K562 (cell line): ENCODE results near the gene OCA2. TPM values are rescaled to one million over a fixed set of nuclear protein-coding genes. Genes with fewer than 3 reads are reported as not detected.
A peak's percentile ranks its signal among the peaks of the same experiment; 100 is the strongest.

Source experiments
- ATAC-seq: fragments of 200-7000 bp; cut with Tn5 transposase; 3 replicates; pipeline ENCODE4 v1.9.1; 2020; ENCODE audit warnings: moderate library complexity
- BruUV-seq: library from RNA; stranded (reverse); fragments of 400-500 nt; replicated peaks from 2 replicates; lab custom pipeline; 2021; lab: Mats Ljungman, UMichigan
- CTCF ChIA-PET: fragments of 300-600 bp; formaldehyde crosslinking; extraction: SDS; loops from one replicate; lab custom pipeline; 2021; ENCODE audit warnings: low intra/inter-chr PET ratio; lab: Yijun Ruan, JAX
- POLR2A ChIA-PET: fragments of 300-600, 350-650 bp; sonication (Branson Sonifier 250); formaldehyde crosslinking; extraction: SDS; loops from one replicate; lab custom pipeline; 2021; ENCODE audit warnings: antibody characterized with exemption, inconsistent platforms; lab: Yijun Ruan, JAX
- DNase-seq, 4 experiments: peaks; one replicate each; pipeline versions ENCODE4 v3.0.0 to v3.0.0-alpha.2; 2011 to 2018; ENCODE audit warnings: low spot score in 3 of 4, mixed read lengths in 3 of 4; ENCODE audit errors: extremely low read depth in 1 of 4
- FAIRE-seq: peaks from 2 replicates; lab custom pipeline; 2011; peaks lifted over from hg19 to GRCh38; lab: Jason Lieb, UNC
- H2AFZ ChIP-seq: 2 replicates; pipeline ENCODE4 v1.6.0; 2011; ENCODE audit warnings: low read depth, low read length, control low read depth, inconsistent platforms
- H3K27ac ChIP-seq: fragments of 200-600 bp; 3 replicates; pipeline ENCODE4 v1.8.0; 2011; ENCODE audit warnings: low read depth, mild to moderate bottlenecking, control low read depth, inconsistent platforms, low read length, moderate library complexity, mixed read lengths; ENCODE audit errors: extremely low read depth
- H3K27me3 ChIP-seq, 2 experiments: fragments of 300-600 bp in 1 of 2; 2 replicates in 1 of 2; 3 replicates in 1 of 2; pipeline versions ENCODE4 v1.6.0 to v1.8.0; 2011; ENCODE audit warnings: inconsistent platforms in 2 of 2, low read length in 2 of 2, mild to moderate bottlenecking in 1 of 2, mixed read lengths in 1 of 2, moderate library complexity in 1 of 2; ENCODE audit not compliant: control insufficient read depth in 2 of 2, insufficient read depth in 2 of 2
- H3K36me3 ChIP-seq: fragments of 300-600 bp; 3 replicates; pipeline ENCODE4 v1.8.0; 2011; ENCODE audit warnings: mild to moderate bottlenecking, low read length, inconsistent platforms; ENCODE audit not compliant: control insufficient read depth, insufficient read depth
- H3K4me1 ChIP-seq, 2 experiments: fragments of 200-600 bp in 1 of 2; replicated peaks in 1 of 2; 2 replicates in 1 of 2; 3 replicates in 1 of 2; pipeline versions ENCODE4 v1.5.1 to v1.8.0; 2011; ENCODE audit warnings: inconsistent platforms in 2 of 2, low read length in 2 of 2, mild to moderate bottlenecking in 1 of 2, mixed read lengths in 1 of 2, moderate library complexity in 1 of 2; ENCODE audit not compliant: control insufficient read depth in 2 of 2, insufficient read depth in 2 of 2
- H3K4me2 ChIP-seq: 2 replicates; pipeline ENCODE4 v1.6.1; 2011; ENCODE audit warnings: low read length, control low read depth, inconsistent platforms, mixed read lengths; ENCODE audit not compliant: insufficient read depth
- H3K4me3 ChIP-seq: fragments of 200-600 bp; sonication (generic), shearing (Covaris generic); 2 replicates; pipeline ENCODE4 v1.5.1; 2016; ENCODE audit warnings: control low read depth, inconsistent platforms
- H3K79me2 ChIP-seq: fragments of 200-600 bp; 3 replicates; pipeline ENCODE4 v1.8.0; 2011; ENCODE audit warnings: low read length, inconsistent platforms; ENCODE audit not compliant: control insufficient read depth, insufficient read depth
- H3K9ac ChIP-seq, 2 experiments: 2 replicates each; pipeline versions ENCODE4 v1.6.0 to v1.6.1; 2011; ENCODE audit warnings: low read depth in 2 of 2, low read length in 2 of 2, control low read depth in 1 of 2, inconsistent platforms in 1 of 2, mild to moderate bottlenecking in 1 of 2, mixed read lengths in 1 of 2; ENCODE audit not compliant: insufficient read depth in 1 of 2
- H3K9me1 ChIP-seq: one replicate; pipeline ENCODE4 v1.6.0; 2011; ENCODE audit warnings: inconsistent platforms, mild to moderate bottlenecking, low read length, moderate library complexity; ENCODE audit not compliant: control insufficient read depth, insufficient read depth
- H3K9me3 ChIP-seq: replicated peaks from 2 replicates; pipeline ENCODE4 v1.5.1; 2011; ENCODE audit warnings: low read depth, low read length, inconsistent platforms; ENCODE audit not compliant: control insufficient read depth, insufficient read depth
- H4K20me1 ChIP-seq: replicated peaks from 2 replicates; pipeline ENCODE4 v1.6.1; 2011; ENCODE audit warnings: low read length, inconsistent platforms, mixed read lengths; ENCODE audit not compliant: control insufficient read depth, insufficient read depth
- MCM7 ChIP-seq, 2 experiments: fragments of 450-650 bp; IDR thresholded peaks; 2 replicates each; pipeline ENCODE4 v1.6.1; 2016 to 2018
- RFX1 ChIP-seq: fragments of 450-650 bp; IDR thresholded peaks from 2 replicates; pipeline ENCODE4 v1.6.1; 2016; ENCODE audit warnings: mild to moderate bottlenecking, moderate library complexity
- WGBS: fragments of 100-300 bp; shearing (Covaris generic); methylation state at CpG from one replicate; pipeline ENCODE4 v1.1.6; 2016; ENCODE audit warnings: low coverage, mixed read lengths; ENCODE audit not compliant: insufficient coverage; ENCODE audit errors: missing lambda C conversion rate; 5-methylcytosine and 5-hydroxymethylcytosine counted together
- in situ Hi-C: fragments of 300-500 bp; cut with MboI; formaldehyde crosslinking; loops from 4 replicates; pipeline ENCODE4 v1.15.0; 2018; ENCODE audit warnings: inconsistent platforms, mixed read lengths
- intact Hi-C: fragments of 100-400 bp; cut with micrococcal nuclease; formaldehyde crosslinking; loops from 2 replicates; pipeline ENCODE4 v1.14.2; 2022
- polyA plus RNA-seq, 8 experiments: library from polyadenylated mRNA; depleted of rRNA in 4 of 8; stranded (reverse) in 5 of 8; unstranded in 3 of 8; fragments of >200 nt; fragmentation: Nextera tagmentation in 2 of 8; fragmentation: Illumina TruSeq in 1 of 8; extraction: Ambion mirVana in 2 of 8; extraction: Trizol in 1 of 8; gene quantifications; 2 replicates each; pipeline versions ENCODE4 v1.2.1 to v1.2.3, GENCODE V29; 2011 to 2014; ENCODE audit warnings: inconsistent platforms in 1 of 8, missing spikeins in 1 of 8
- total RNA-seq, 7 experiments: library from RNA; depleted of rRNA in 6 of 7; stranded (reverse); fragments of >200 nt in 6 of 7; fragmentation: Illumina TruSeq in 2 of 7; extraction: Trizol in 2 of 7; gene quantifications; 2 replicates each; pipeline versions ENCODE4 v1.2.1 to v1.2.3, GENCODE V29; 2011 to 2021; ENCODE audit warnings: low replicate concordance in 1 of 7

Gene OCA2
- total and polyA plus RNA-seq, 9 of the 15 experiments (the other 6 are each of a cell fraction or from before 2014, with no cell fraction given) = 0.07 to 0.59 (median 0.17) TPM; not detected in 1

GRCh38 chr15:27705056-27705455 is 394.1 kb downstream of the OCA2 start:
- H3K4me2 ChIP-seq = no peak overlapping the region
- peak; percentile 26 for FAIRE-seq

More at GRCh38 chr15:27705056-27705455, 394.1 kb downstream of the OCA2 start:
- Histone ChIP-seq H3K9me3 (no peaks in the 10 kb centered on the region), H3K27me3 (peaks cover 0 to 14% of the 10 kb centered on the region in 2 experiments; a peak in 4 of 5 replicates), H3K36me3 (no peaks in the 10 kb centered on the region), H3K79me2 (no peaks in the 10 kb centered on the region), H3K27ac (no peak overlapping the region), H3K4me1 (no peaks in the 10 kb centered on the region; a peak in 1 of 5 replicates), H3K4me3 (no peak overlapping the region), H3K9ac (no peak overlapping the region), H3K9me1 (no peaks in the 10 kb centered on the region), H4K20me1 (no peaks in the 10 kb centered on the region), H2AFZ (no peak overlapping the region)
- WGBS = 0% methylated on average over 5 of the region's 5 CpGs
- BruUV-seq = no TSS peak
- CTCF ChIA-PET = no interaction called here
- DNase-seq = no peak
- intact Hi-C loops = no loop called here
- ATAC-seq = no peak
- POLR2A ChIA-PET = no interaction called here
- in situ Hi-C loops = no loop called here
- TF ChIP-seq RFX1 (peak; percentile 43), MCM7 (IDR thresholded peaks at IDR 0.05) (no peak)

Other genes starting within 250 kb of the OCA2 start
- 41.0 and 54.1 TPM in 2 replicates for gene HERC2, start 222.9 kb upstream of the OCA2 start, total RNA-seq (2014; rRNA removed)
- gene HERC2, start 222.9 kb upstream of the OCA2 start, total RNA-seq (2014; rRNA removed; fragmentation: Illumina TruSeq; extraction: Trizol) = 48.0 and 52.5 TPM in 2 replicates
- gene HERC2, start 222.9 kb upstream of the OCA2 start, total RNA-seq (2015; rRNA removed; fragmentation: Illumina TruSeq; extraction: Trizol) = 37.5 and 42.6 TPM in 2 replicates
- 66.2 and 76.9 TPM in 2 replicates for gene HERC2, start 222.9 kb upstream of the OCA2 start, total RNA-seq (2021)
- gene HERC2, start 222.9 kb upstream of the OCA2 start, polyA plus RNA-seq (2011; rRNA removed) = 30.5 and 33.0 TPM in 2 replicates
- gene HERC2, start 222.9 kb upstream of the OCA2 start, polyA plus RNA-seq (2014; fragmentation: Illumina TruSeq; extraction: Trizol) = 60.7 and 84.0 TPM in 2 replicates
- gene HERC2, start 222.9 kb upstream of the OCA2 start, polyA plus RNA-seq (2014; fragmentation: Nextera tagmentation; extraction: Ambion mirVana) = 10 to 100 TPM; 10.6 to 12.4 TPM
- 51.0 and 54.2 TPM in 2 replicates for gene HERC2, start 222.9 kb upstream of the OCA2 start, polyA plus RNA-seq (2014; rRNA removed)